Sigmoid colon (tissue), 7 donors: Measurements from ENCODE around the gene COL8A1. TPM values are rescaled to one million over a fixed set of nuclear protein-coding genes. Genes with fewer than 3 reads are reported as not detected.
A peak's percentile ranks its signal among the peaks of the same experiment; 100 is the strongest.

Experiments
- DNase-seq: peaks from one replicate; pipeline ENCODE4 v3.0.0-alpha.2; 2019
- H3K27ac ChIP-seq, 4 donors: fragments of 200-600 bp; sonication (generic); one replicate each; pipeline ENCODE4 v1.5.1; 2016 to 2019; ENCODE audit warnings: mild to moderate bottlenecking in 1 of 4
- H3K27me3 ChIP-seq, 3 donors: fragments of 200-600 bp; sonication (generic); one replicate each; pipeline ENCODE4 v1.5.1; 2019; ENCODE audit warnings: mild to moderate bottlenecking in 1 of 3
- H3K36me3 ChIP-seq, 4 donors: fragments of 200-600 bp; sonication (generic); one replicate each; pipeline ENCODE4 v1.5.1; 2016 to 2019
- H3K4me1 ChIP-seq, 4 donors: fragments of 200-600 bp; sonication (generic); one replicate each; pipeline ENCODE4 v1.5.1; 2017 to 2019
- H3K4me3 ChIP-seq, 4 donors: fragments of 200-600 bp; sonication (generic); one replicate each; pipeline ENCODE4 v1.5.1; 2017 to 2019; ENCODE audit warnings: mild to moderate bottlenecking in 2 of 4, moderate library complexity in 1 of 4
- H3K9me3 ChIP-seq, 4 donors: fragments of 200-600 bp in 3 of 4; sonication (generic) in 3 of 4; one replicate each; pipeline versions ENCODE4 v1.5.1 to v1.6.1; 2013 to 2019
- CTCF ChIP-seq, 4 experiments: fragments of 450-650 bp in 3 of 4; fragments of 200-600 bp in 1 of 4; IDR thresholded peaks; one replicate each; pipeline ENCODE4 v1.5.1; 2016 to 2019; ENCODE audit warnings: antibody characterized with exemption in 4 of 4, mild to moderate bottlenecking in 3 of 4, moderate library complexity in 2 of 4
- EP300 ChIP-seq, 4 donors: sonication (generic); formaldehyde crosslinking; IDR thresholded peaks; one replicate each; pipeline ENCODE4 v1.6.1; 2017; ENCODE audit warnings: antibody characterized with exemption in 4 of 4
- POLR2A ChIP-seq, 2 donors: fragments of 450-650 bp; IDR thresholded peaks; one replicate each; pipeline ENCODE4 v1.6.1; 2016; ENCODE audit warnings: antibody characterized with exemption in 2 of 2, mild to moderate bottlenecking in 2 of 2, moderate library complexity in 2 of 2
- POLR2AphosphoS5 ChIP-seq, 4 donors: sonication (generic); formaldehyde crosslinking; IDR thresholded peaks; one replicate each; pipeline ENCODE4 v1.6.1; 2017; ENCODE audit warnings: antibody characterized with exemption in 4 of 4
- WGBS, 2 donors: extraction: QIAGEN DNeasy Blood & Tissue Kit; methylation state at CpG; one replicate each; pipeline ENCODE4 v1.1.7; 2013; 5-methylcytosine and 5-hydroxymethylcytosine counted together
- intact Hi-C: fragments of 100-400 bp; cut with DNase I; formaldehyde crosslinking; loops from one replicate; pipeline ENCODE4 v1.15.1; 2023
- polyA plus RNA-seq, 3 donors: library from polyadenylated mRNA; stranded (reverse); fragments of 200-250 nt; gene quantifications; one replicate each; pipeline ENCODE4 v1.2.3, GENCODE V29; 2013
- total RNA-seq, 4 donors: library from RNA; depleted of rRNA; stranded (reverse); fragments of >200 nt; gene quantifications; one replicate each; pipeline ENCODE4 v1.1.0, GENCODE V29; 2016
- donor health status: healthy with polysubstance abuse.
- donor health status: Bipolar disorder and iron deficiency.
- donor health status: healthy.

Gene COL8A1
- total and polyA plus RNA-seq, 7 donors: 0.23 to 39.6 (median 15.3) TPM

GRCh38 chr3:99659951-99660350 lies 21.6 kb downstream of the COL8A1 start:
- Histone ChIP-seq H3K9me3 (no peaks in the 10 kb centered on the region), H3K27ac (peak overlapping the region in 3 of 4 donors; percentile 22 to 73 (median 63)), H3K36me3 (no peaks in the 10 kb centered on the region), H3K4me1 (peaks cover 0 to 21% (median 8%) of the 10 kb centered on the region in 4 donors), H3K27me3 (no peaks in the 10 kb centered on the region), H3K4me3 (no peak overlapping the region)
- WGBS, 2 donors: 78 to 83% methylated on average over 4 of the region's 4 CpGs
- intact Hi-C loops: no loop called here
- no peak for DNase-seq
- TF ChIP-seq EP300 (IDR thresholded peaks at IDR 0.05): peak; percentile 38 to 99 (median 72)
- TF ChIP-seq POLR2AphosphoS5 (IDR thresholded peaks at IDR 0.05): peak in 3 of 4 donors; percentile 51 to 74 (median 64)
- TF ChIP-seq POLR2A (IDR thresholded peaks at IDR 0.05): no peak
- TF ChIP-seq CTCF (IDR thresholded peaks at IDR 0.05): no peak

- Histone ChIP-seq H3K9me3 (no peaks in the 10 kb centered on the region), H3K4me1 (peaks cover 0 to 28% (median 12%) of the 10 kb centered on the region in 4 donors)
Observed at GRCh38 chr3:99662838-99663570, 24.6 kb downstream of the COL8A1 start.

GRCh38 chr3:99663977-99664376 lies 25.6 kb downstream of the COL8A1 start:
- Histone ChIP-seq H3K9me3 (no peaks in the 10 kb centered on the region), H3K27ac (no peak overlapping the region), H3K4me1 (peaks cover 0 to 18% (median 7%) of the 10 kb centered on the region in 4 donors), H3K4me3 (no peak overlapping the region), H3K27me3 (no peaks in the 10 kb centered on the region), H3K36me3 (no peaks in the 10 kb centered on the region)
- 27 to 55% methylated on average over 1 of the region's 1 CpG for WGBS, 2 donors
- intact Hi-C loops: no loop called here
- TF ChIP-seq EP300 (IDR thresholded peaks at IDR 0.05): no peak
- no peak for TF ChIP-seq POLR2A (IDR thresholded peaks at IDR 0.05)
- no peak for DNase-seq

More at GRCh38 chr3:99662838-99663570, 24.6 kb downstream of the COL8A1 start:
- Histone ChIP-seq H3K4me3 (no peak overlapping the region), H3K36me3 (no peaks in the 10 kb centered on the region), H3K27me3 (no peaks in the 10 kb centered on the region), H3K27ac (no peak overlapping the region)
- intact Hi-C loops: no loop called here
- DNase-seq: no peak
- 73 to 74% methylated on average over 10 of the region's 10 CpGs for WGBS, 2 donors
- TF ChIP-seq CTCF (IDR thresholded peaks at IDR 0.05) (no peak), EP300 (IDR thresholded peaks at IDR 0.05) (no peak), POLR2AphosphoS5 (IDR thresholded peaks at IDR 0.05) (no peak), POLR2A (IDR thresholded peaks at IDR 0.05) (no peak)

GRCh38 chr3:99665017-99665416 lies 26.6 kb downstream of the COL8A1 start:
- H3K9me3 ChIP-seq: no peaks in the 10 kb centered on the region
- H3K4me3 ChIP-seq: no peak overlapping the region
- peak overlapping the region in 1 of 4 donors; percentile 5 for H3K27ac ChIP-seq
- intact Hi-C loops: no loop called here
- DNase-seq: no peak
- H3K36me3 ChIP-seq: no peaks in the 10 kb centered on the region
- peaks cover 0 to 14% (median 7%) of the 10 kb centered on the region in 4 donors for H3K4me1 ChIP-seq
- 91 to 97% methylated on average over 1 of the region's 1 CpG for WGBS, 2 donors
- no peaks in the 10 kb centered on the region for H3K27me3 ChIP-seq
- TF ChIP-seq EP300 (IDR thresholded peaks at IDR 0.05): no peak
- no peak for TF ChIP-seq POLR2A (IDR thresholded peaks at IDR 0.05)
- TF ChIP-seq POLR2AphosphoS5 (IDR thresholded peaks at IDR 0.05): no peak
- TF ChIP-seq CTCF (IDR thresholded peaks at IDR 0.05): no peak

GRCh38 chr3:99666201-99666600 lies 27.8 kb downstream of the COL8A1 start:
- Histone ChIP-seq H3K4me1 (peaks cover 0 to 10% (median 5%) of the 10 kb centered on the region in 4 donors), H3K4me3 (no peak overlapping the region), H3K9me3 (no peaks in the 10 kb centered on the region), H3K36me3 (no peaks in the 10 kb centered on the region), H3K27me3 (no peaks in the 10 kb centered on the region), H3K27ac (no peak overlapping the region)
- no peak for DNase-seq
- intact Hi-C loops: no loop called here
- 70 to 83% methylated on average over 1 of the region's 1 CpG for WGBS, 2 donors
- no peak for TF ChIP-seq POLR2AphosphoS5 (IDR thresholded peaks at IDR 0.05)
- no peak for TF ChIP-seq POLR2A (IDR thresholded peaks at IDR 0.05)
- TF ChIP-seq EP300 (IDR thresholded peaks at IDR 0.05): no peak
- no peak for TF ChIP-seq CTCF (IDR thresholded peaks at IDR 0.05)
